GM23338 (cell line): ENCODE results near the gene SH3D19. TPM values are rescaled to one million over a fixed set of nuclear protein-coding genes. Genes with fewer than 3 reads are reported as not detected.
A peak's percentile ranks its signal among the peaks of the same experiment; 100 is the strongest.

Source experiments
- ATAC-seq: fragments of 200-7000 bp; cut with Tn5 transposase; 3 replicates; pipeline ENCODE4 v1.9.1; 2020
- DNase-seq: peaks from one replicate; pipeline ENCODE4 v3.0.0-alpha.2; 2015; ENCODE audit warnings: low spot score
- H2AFZ ChIP-seq: fragments of 200-600 bp; sonication (generic); 2 replicates; pipeline ENCODE4 v1.8.0; 2016; ENCODE audit warnings: antibody characterized with exemption, mild to moderate bottlenecking, moderate library complexity
- H3F3A ChIP-seq: fragments of 200-600 bp; sonication (generic); replicated peaks from 2 replicates; pipeline ENCODE4 v1.8.0; 2017; ENCODE audit warnings: antibody characterized with exemption, mixed run types, low read depth
- H3K27ac ChIP-seq: fragments of 200-600 bp; sonication (generic); 2 replicates; pipeline ENCODE4 v1.6.1; 2016; ENCODE audit warnings: low read depth
- H3K27me3 ChIP-seq: fragments of 200-600 bp; sonication (generic); 2 replicates; pipeline ENCODE4 v1.8.0; 2016; ENCODE audit warnings: mild to moderate bottlenecking, mixed run types, moderate library complexity; ENCODE audit not compliant: insufficient read depth
- H3K36me3 ChIP-seq: fragments of 200-600 bp; sonication (generic); 2 replicates; pipeline ENCODE4 v1.8.0; 2016; ENCODE audit warnings: mild to moderate bottlenecking; ENCODE audit not compliant: insufficient read depth
- H3K4me1 ChIP-seq: fragments of 200-600 bp; sonication (generic); 2 replicates; pipeline ENCODE4 v1.8.0; 2016; ENCODE audit warnings: mild to moderate bottlenecking, moderate library complexity; ENCODE audit not compliant: insufficient read depth
- H3K4me2 ChIP-seq: fragments of 200-600 bp; sonication (generic); 2 replicates; pipeline ENCODE4 v1.7.1; 2017; ENCODE audit warnings: mixed run types
- H3K4me3 ChIP-seq: fragments of 200-600 bp; sonication (generic); 2 replicates; pipeline ENCODE4 v1.6.1; 2016; ENCODE audit warnings: mixed run types
- H3K79me2 ChIP-seq: fragments of 200-600 bp; sonication (generic); replicated peaks from 2 replicates; pipeline ENCODE4 v1.8.0; 2017; ENCODE audit warnings: mild to moderate bottlenecking; ENCODE audit not compliant: insufficient read depth
- H3K9me2 ChIP-seq: fragments of 200-600 bp; sonication (generic); 2 replicates; pipeline ENCODE4 v1.8.0; 2017; ENCODE audit not compliant: insufficient read depth
- H4K20me1 ChIP-seq: fragments of 200-600 bp; sonication (generic); replicated peaks from 2 replicates; pipeline ENCODE4 v1.8.0; 2017; ENCODE audit warnings: mild to moderate bottlenecking; ENCODE audit not compliant: insufficient read depth
- H3K27ac Mint-ChIP-seq: 2 replicates; pipeline ENCODE4 v1.8.0; 2020; ENCODE audit warnings: inconsistent platforms, mild to moderate bottlenecking, moderate library complexity, mixed read lengths
- H3K27me3 Mint-ChIP-seq: 3 replicates; pipeline ENCODE4 v1.8.0; 2022; ENCODE audit warnings: low read depth, mild to moderate bottlenecking, moderate library complexity, mixed read lengths, inconsistent platforms; ENCODE audit not compliant: insufficient read depth, poor library complexity
- H3K36me3 Mint-ChIP-seq: 3 replicates; pipeline ENCODE4 v1.8.0; 2021; ENCODE audit warnings: low read depth, mild to moderate bottlenecking, inconsistent platforms, moderate library complexity, mixed read lengths
- H3K4me1 Mint-ChIP-seq: 3 replicates; pipeline ENCODE4 v1.8.0; 2020; ENCODE audit warnings: mild to moderate bottlenecking, inconsistent platforms, mixed read lengths
- H3K4me3 Mint-ChIP-seq: 3 replicates; pipeline ENCODE4 v1.8.0; 2021; ENCODE audit warnings: moderate library complexity, mild to moderate bottlenecking, inconsistent platforms, mixed read lengths
- H3K9me3 Mint-ChIP-seq: 3 replicates; pipeline ENCODE4 v1.8.0; 2020; ENCODE audit warnings: moderate library complexity, mild to moderate bottlenecking, inconsistent platforms, mixed read lengths
- CREB1 ChIP-seq: fragments of 250-450 bp; sonication (Bioruptor Pico); IDR thresholded peaks from 2 replicates; pipeline ENCODE4 v1.5.0; 2020; ENCODE audit warnings: low read depth, mild to moderate bottlenecking, moderate library complexity
- CTCF ChIP-seq, 2 experiments: fragments of 200-600 bp in 1 of 2; sonication (generic) in 1 of 2; conservative IDR thresholded peaks; 2 replicates each; pipeline versions ENCODE4 v1.5.1 to v1.6.1; 2016 to 2017; ENCODE audit warnings: antibody characterized with exemption in 2 of 2, low read depth in 2 of 2, mild to moderate bottlenecking in 2 of 2, moderate library complexity in 1 of 2
- ETS1 ChIP-seq: IDR thresholded peaks from 2 replicates; pipeline ENCODE4 v1.6.1; 2016; ENCODE audit warnings: antibody characterized with exemption
- EZH2 ChIP-seq: fragments of 200-600 bp; sonication (generic); IDR thresholded peaks from one replicate; pipeline ENCODE4 v1.8.0; 2017; ENCODE audit warnings: antibody characterized with exemption, mild to moderate bottlenecking, low read depth; ENCODE audit not compliant: unreplicated experiment
- EZH2phosphoT487 ChIP-seq: fragments of 200-600 bp; sonication (generic); IDR thresholded peaks from one replicate; pipeline ENCODE4 v1.8.1; 2018; ENCODE audit warnings: antibody characterized with exemption; ENCODE audit not compliant: unreplicated experiment
- JUNB ChIP-seq: IDR thresholded peaks from one replicate; pipeline ENCODE4 v1.6.1; 2016; ENCODE audit warnings: antibody characterized with exemption; ENCODE audit not compliant: unreplicated experiment
- NANOG ChIP-seq: IDR thresholded peaks from 2 replicates; pipeline ENCODE4 v1.6.1; 2016; ENCODE audit warnings: antibody characterized with exemption, borderline replicate concordance
- REST ChIP-seq: IDR thresholded peaks from one replicate; pipeline ENCODE4 v1.6.1; 2018; ENCODE audit warnings: antibody characterized with exemption; ENCODE audit not compliant: unreplicated experiment
- STAT1 ChIP-seq: IDR thresholded peaks from one replicate; pipeline ENCODE4 v1.6.1; 2016; ENCODE audit warnings: antibody characterized with exemption; ENCODE audit not compliant: unreplicated experiment
- ZNF114 ChIP-seq: fragments of 250-450 bp; sonication (Bioruptor Pico); IDR thresholded peaks from 2 replicates; pipeline ENCODE4 v1.5.0; 2020; ENCODE audit warnings: mild to moderate bottlenecking, moderate library complexity
- polyA plus RNA-seq: library from polyadenylated mRNA; unstranded; fragments of >200 nt; fragmentation: Nextera tagmentation; extraction: Ambion mirVana; gene quantifications from 2 replicates; pipeline ENCODE4 v1.2.1, GENCODE V29; 2016
- total RNA-seq: library from RNA; depleted of rRNA; stranded (reverse); fragments of >200 nt; shearing (Covaris generic); gene quantifications from 2 replicates; pipeline ENCODE4 v1.2.3, GENCODE V29; 2014
- TF ChIP-seq, protein P1 (sequence below): fragments of 250-450 bp; sonication (Bioruptor Pico); IDR thresholded peaks from 2 replicates; pipeline ENCODE4 v1.5.0; 2020; ENCODE audit warnings: mild to moderate bottlenecking, moderate library complexity

SH3D19 gene
- total and polyA plus RNA-seq, 2 experiments from 2014 or later: 25.3 to 57.4 TPM

GRCh38 chr4:151321586-151321985 is 3.8 kb downstream of the SH3D19 start:
- peaks cover 4% of the 10 kb centered on the region for H3K27me3 Mint-ChIP-seq
- no peak overlapping the region for H3K4me3 ChIP-seq
- H3K9me3 Mint-ChIP-seq: no peaks in the 10 kb centered on the region
- H3K4me1 ChIP-seq: peaks cover 26% of the 10 kb centered on the region
- 0 out of 3 replicates have a peak, but pooled peaks cover 4% of the 10 kb centered on the region for H3K36me3 Mint-ChIP-seq
- no peak for TF ChIP-seq EZH2
- TF ChIP-seq CREB1 (CRISPR knock-in tag): no peak
- TF ChIP-seq, protein P1, sequence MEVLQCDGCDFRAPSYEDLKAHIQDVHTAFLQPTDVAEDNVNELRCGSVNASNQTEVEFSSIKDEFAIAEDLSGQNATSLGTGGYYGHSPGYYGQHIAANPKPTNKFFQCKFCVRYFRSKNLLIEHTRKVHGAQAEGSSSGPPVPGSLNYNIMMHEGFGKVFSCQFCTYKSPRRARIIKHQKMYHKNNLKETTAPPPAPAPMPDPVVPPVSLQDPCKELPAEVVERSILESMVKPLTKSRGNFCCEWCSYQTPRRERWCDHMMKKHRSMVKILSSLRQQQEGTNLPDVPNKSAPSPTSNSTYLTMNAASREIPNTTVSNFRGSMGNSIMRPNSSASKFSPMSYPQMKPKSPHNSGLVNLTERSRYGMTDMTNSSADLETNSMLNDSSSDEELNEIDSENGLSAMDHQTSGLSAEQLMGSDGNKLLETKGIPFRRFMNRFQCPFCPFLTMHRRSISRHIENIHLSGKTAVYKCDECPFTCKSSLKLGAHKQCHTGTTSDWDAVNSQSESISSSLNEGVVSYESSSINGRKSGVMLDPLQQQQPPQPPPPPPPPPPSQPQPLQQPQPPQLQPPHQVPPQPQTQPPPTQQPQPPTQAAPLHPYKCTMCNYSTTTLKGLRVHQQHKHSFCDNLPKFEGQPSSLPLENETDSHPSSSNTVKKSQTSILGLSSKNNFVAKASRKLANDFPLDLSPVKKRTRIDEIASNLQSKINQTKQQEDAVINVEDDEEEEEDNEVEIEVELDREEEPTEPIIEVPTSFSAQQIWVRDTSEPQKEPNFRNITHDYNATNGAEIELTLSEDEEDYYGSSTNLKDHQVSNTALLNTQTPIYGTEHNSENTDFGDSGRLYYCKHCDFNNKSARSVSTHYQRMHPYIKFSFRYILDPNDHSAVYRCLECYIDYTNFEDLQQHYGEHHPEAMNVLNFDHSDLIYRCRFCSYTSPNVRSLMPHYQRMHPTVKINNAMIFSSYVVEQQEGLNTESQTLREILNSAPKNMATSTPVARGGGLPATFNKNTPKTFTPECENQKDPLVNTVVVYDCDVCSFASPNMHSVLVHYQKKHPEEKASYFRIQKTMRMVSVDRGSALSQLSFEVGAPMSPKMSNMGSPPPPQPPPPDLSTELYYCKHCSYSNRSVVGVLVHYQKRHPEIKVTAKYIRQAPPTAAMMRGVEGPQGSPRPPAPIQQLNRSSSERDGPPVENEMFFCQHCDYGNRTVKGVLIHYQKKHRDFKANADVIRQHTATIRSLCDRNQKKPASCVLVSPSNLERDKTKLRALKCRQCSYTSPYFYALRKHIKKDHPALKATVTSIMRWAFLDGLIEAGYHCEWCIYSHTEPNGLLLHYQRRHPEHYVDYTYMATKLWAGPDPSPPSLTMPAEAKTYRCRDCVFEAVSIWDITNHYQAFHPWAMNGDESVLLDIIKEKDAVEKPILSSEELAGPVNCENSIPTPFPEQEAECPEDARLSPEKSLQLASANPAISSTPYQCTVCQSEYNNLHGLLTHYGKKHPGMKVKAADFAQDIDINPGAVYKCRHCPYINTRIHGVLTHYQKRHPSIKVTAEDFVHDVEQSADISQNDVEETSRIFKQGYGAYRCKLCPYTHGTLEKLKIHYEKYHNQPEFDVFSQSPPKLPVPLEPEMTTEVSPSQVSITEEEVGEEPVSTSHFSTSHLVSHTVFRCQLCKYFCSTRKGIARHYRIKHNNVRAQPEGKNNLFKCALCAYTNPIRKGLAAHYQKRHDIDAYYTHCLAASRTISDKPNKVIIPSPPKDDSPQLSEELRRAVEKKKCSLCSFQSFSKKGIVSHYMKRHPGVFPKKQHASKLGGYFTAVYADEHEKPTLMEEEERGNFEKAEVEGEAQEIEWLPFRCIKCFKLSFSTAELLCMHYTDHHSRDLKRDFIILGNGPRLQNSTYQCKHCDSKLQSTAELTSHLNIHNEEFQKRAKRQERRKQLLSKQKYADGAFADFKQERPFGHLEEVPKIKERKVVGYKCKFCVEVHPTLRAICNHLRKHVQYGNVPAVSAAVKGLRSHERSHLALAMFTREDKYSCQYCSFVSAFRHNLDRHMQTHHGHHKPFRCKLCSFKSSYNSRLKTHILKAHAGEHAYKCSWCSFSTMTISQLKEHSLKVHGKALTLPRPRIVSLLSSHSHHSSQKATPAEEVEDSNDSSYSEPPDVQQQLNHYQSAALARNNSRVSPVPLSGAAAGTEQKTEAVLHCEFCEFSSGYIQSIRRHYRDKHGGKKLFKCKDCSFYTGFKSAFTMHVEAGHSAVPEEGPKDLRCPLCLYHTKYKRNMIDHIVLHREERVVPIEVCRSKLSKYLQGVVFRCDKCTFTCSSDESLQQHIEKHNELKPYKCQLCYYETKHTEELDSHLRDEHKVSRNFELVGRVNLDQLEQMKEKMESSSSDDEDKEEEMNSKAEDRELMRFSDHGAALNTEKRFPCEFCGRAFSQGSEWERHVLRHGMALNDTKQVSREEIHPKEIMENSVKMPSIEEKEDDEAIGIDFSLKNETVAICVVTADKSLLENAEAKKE (CRISPR knock-in tag): no peak
- no peak for TF ChIP-seq ZNF114 (CRISPR knock-in tag)
- no peak for TF ChIP-seq REST
- no peak for TF ChIP-seq JUNB
- no peak for TF ChIP-seq NANOG
- TF ChIP-seq ETS1: no peak
- TF ChIP-seq STAT1: no peak
- no peak for TF ChIP-seq CTCF (conservative IDR thresholded peaks at IDR 0.05; ENCODE audit: low read depth in 2 of 2)
- no peak for TF ChIP-seq EZH2phosphoT487
- H3K27ac Mint-ChIP-seq: no peak overlapping the region
- H2AFZ ChIP-seq: no peak overlapping the region
- H3K4me2 ChIP-seq: peak overlapping the region; percentile 16; the same call in 1 of the 2 replicates
- peaks cover 4% of the 10 kb centered on the region; the same call in 1 of the 2 replicates for H4K20me1 ChIP-seq
- DNase-seq (no peak), ATAC-seq (no peak)
- peaks cover 76% of the 10 kb centered on the region for H3K79me2 ChIP-seq
- H3K4me1 Mint-ChIP-seq: peaks cover 44% of the 10 kb centered on the region
- no peak overlapping the region for H3K4me3 Mint-ChIP-seq
- peak overlapping the region; percentile 29; the same call in 1 of the 2 replicates for H3K27ac ChIP-seq
- H3K36me3 ChIP-seq: no peaks in the 10 kb centered on the region
- no peaks in the 10 kb centered on the region for H3K9me2 ChIP-seq
- H3F3A ChIP-seq: no peaks in the 10 kb centered on the region
- no peaks in the 10 kb centered on the region for H3K27me3 ChIP-seq
